Activated CD4-positive, alpha-beta T cell treated with anti-CD3 and anti-CD28 coated beads for 36 hours (primary cell): Measurements from ENCODE around the gene KDM8. TPM values are rescaled to one million over a fixed set of nuclear protein-coding genes. Genes with fewer than 3 reads are reported as not detected.
A peak's percentile ranks its signal among the peaks of the same experiment; 100 is the strongest.

Experiments used
- ATAC-seq: fragments of 200-7000 bp; cut with Tn5 transposase; one replicate; pipeline ENCODE4 v1.10.0; 2021; ENCODE audit warnings: mild to moderate bottlenecking, moderate library complexity
- CTCF ChIA-PET: fragments of 350-600 bp; sonication (Branson Sonifier 250); formaldehyde crosslinking; loops from one replicate; lab custom pipeline; 2021; ENCODE audit warnings: antibody characterized with exemption; lab: Charles Lee
- POLR2A ChIA-PET: fragments of 350-600 bp; sonication (Branson Sonifier 250); formaldehyde crosslinking; loops from one replicate; lab custom pipeline; 2021; ENCODE audit warnings: antibody characterized with exemption, inconsistent platforms; lab: Charles Lee
- DNase-seq: peaks from one replicate; pipeline ENCODE4 v3.0.0-alpha.2; 2020
- H3K27ac Mint-ChIP-seq: one replicate; pipeline ENCODE4 v1.8.0; 2021; ENCODE audit warnings: mixed read lengths
- H3K27me3 Mint-ChIP-seq: one replicate; pipeline ENCODE4 v1.8.0; 2021; ENCODE audit warnings: mixed read lengths
- H3K36me3 Mint-ChIP-seq: one replicate; pipeline ENCODE4 v1.8.0; 2021; ENCODE audit warnings: low read depth, mixed read lengths
- H3K4me1 Mint-ChIP-seq: one replicate; pipeline ENCODE4 v1.8.0; 2021; ENCODE audit warnings: mixed read lengths
- H3K4me3 Mint-ChIP-seq: one replicate; pipeline ENCODE4 v1.8.0; 2021; ENCODE audit warnings: mild to moderate bottlenecking, moderate library complexity, mixed read lengths
- H3K9me3 Mint-ChIP-seq: one replicate; pipeline ENCODE4 v1.8.0; 2021; ENCODE audit warnings: low read depth, mixed read lengths
- intact Hi-C, 2 experiments: fragments of 100-400 bp; cut with DNase I in 1 of 2; cut with micrococcal nuclease in 1 of 2; formaldehyde crosslinking; loops; one replicate each; pipeline versions ENCODE4 v1.14.2 to v1.15.1; 2022 to 2024; cut with DNase I, micrococcal nuclease
- total RNA-seq, 2 experiments: library from RNA; stranded (reverse); gene quantifications; one replicate each; pipeline ENCODE4 v1.2.3, GENCODE V29; 2021

The KDM8 gene
- total RNA-seq, 2 experiments from 2014 or later: 9.8 to 10.4 TPM

DNA sequence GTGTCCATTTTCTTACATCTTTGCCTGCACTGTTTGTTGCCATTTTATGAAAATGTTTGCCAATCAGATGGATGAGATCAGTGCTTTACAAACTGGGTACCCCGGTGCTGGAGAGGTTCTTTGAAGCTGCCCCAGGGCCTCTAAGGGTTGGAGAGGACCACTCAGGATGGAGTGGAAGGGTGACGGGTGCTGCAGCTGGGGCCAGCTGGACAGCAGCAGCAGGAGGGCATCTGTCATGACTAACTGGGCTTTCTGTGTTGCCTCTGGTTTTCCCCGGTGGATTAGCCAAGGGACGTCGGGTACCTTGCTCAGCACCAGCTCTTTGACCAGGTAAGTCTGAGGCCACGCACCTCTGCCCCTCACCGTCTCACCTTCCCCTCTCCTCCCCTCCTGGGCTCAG is 12.3 kb downstream of the KDM8 start:
- no peak overlapping the region for H3K27ac Mint-ChIP-seq
- CTCF ChIA-PET: interaction anchor here (0.6 to 1.4 kb wide), 2 partner anchors 9 to 157 kb away, joined by 4 to 6 read pairs; no protein-coding TSS in a partner anchor

DNA sequence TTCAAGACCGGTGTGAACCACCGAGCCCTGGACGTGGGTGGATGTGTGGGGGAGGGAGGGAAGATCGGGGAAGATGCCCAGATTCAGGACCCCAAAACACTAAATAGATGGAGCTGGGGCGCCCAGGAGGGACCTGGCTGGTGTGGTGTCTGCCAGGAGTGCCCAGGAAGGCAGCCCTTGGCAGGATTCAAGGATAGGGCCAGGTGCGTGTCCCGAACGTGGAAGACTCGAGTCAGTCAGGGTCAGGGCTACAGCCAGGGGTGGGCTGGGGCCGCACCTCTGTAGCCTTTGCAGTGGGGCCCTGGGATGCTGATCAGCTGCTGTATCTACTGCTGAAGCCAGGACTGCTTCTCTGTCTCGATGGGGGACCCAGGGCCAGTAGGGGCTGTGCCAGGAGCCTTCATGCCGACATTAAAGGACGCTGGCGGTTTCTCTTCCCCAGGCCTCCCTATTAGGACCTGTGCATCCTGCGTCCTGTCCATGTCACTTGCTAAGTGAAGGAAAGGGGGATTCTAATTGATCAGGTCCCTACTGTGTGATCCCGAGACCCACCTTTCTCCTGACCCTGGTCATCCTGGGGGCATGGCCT is 13.1 kb downstream of the KDM8 start:
- intact Hi-C loops: loop anchor here in 1 of 2 experiments (5.0 kb wide), 1 partner anchor 51 kb away; the partner anchor contains the start of gene NSMCE1
- no peak for ATAC-seq
- peaks cover 8% of the 10 kb centered on the region for H3K36me3 Mint-ChIP-seq

More for the DNA sequence above, 12.3 kb downstream of the KDM8 start:
- H3K9me3 Mint-ChIP-seq: no peaks in the 10 kb centered on the region
- intact Hi-C loops: loop anchor here in 1 of 2 experiments (5.0 kb wide), 1 partner anchor 52 kb away; the partner anchor contains the start of gene NSMCE1
- H3K27me3 Mint-ChIP-seq: no peaks in the 10 kb centered on the region
- ATAC-seq (no peak), DNase-seq (no peak)
- no peak overlapping the region for H3K4me3 Mint-ChIP-seq
- POLR2A ChIA-PET: interaction anchor here (0.6 kb wide), 1 partner anchor 14 kb away, joined by 3 read pairs; no protein-coding TSS in a partner anchor
- peaks cover 12% of the 10 kb centered on the region for H3K36me3 Mint-ChIP-seq
- peaks cover 5% of the 10 kb centered on the region for H3K4me1 Mint-ChIP-seq

DNA sequence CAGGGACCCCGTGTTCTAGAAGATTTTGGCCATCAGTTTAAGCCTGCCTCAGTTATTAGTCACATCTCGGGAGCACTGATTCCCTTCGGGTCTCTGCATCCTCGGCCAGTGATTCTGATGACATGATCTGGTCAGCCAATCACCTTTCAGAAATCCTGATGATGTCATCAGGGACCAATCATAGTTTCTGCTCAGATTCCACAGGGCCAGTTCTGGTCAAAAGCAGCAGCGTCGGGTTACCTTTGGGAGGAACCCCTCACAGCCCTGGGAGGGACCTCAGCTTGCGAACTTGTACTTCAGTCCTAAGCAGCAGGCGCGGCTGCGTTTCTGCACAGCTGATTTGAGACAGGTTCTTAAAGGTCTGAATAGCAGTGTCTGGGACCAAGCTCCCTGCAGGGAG is 13.9 kb downstream of the KDM8 start:
- intact Hi-C loops: loop anchor here in 1 of 2 experiments (5.0 kb wide), 1 partner anchor 50 kb away; the partner anchor contains the start of gene NSMCE1
- H3K9me3 Mint-ChIP-seq: no peaks in the 10 kb centered on the region
- no peak overlapping the region for H3K4me3 Mint-ChIP-seq
- peaks cover 8% of the 10 kb centered on the region for H3K36me3 Mint-ChIP-seq
- no peak overlapping the region for H3K27ac Mint-ChIP-seq
- ChIA-PET CTCF (interaction anchor here (0.6 kb wide), 1 partner anchor 286 kb away, joined by 3 read pairs; no protein-coding TSS in a partner anchor), POLR2A (no interaction called here)
- H3K27me3 Mint-ChIP-seq: no peaks in the 10 kb centered on the region
- no peak for ATAC-seq
- DNase-seq: no peak
- no peaks in the 10 kb centered on the region for H3K4me1 Mint-ChIP-seq

More for the DNA sequence above, 13.1 kb downstream of the KDM8 start:
- no peak overlapping the region for H3K27ac Mint-ChIP-seq
- no peaks in the 10 kb centered on the region for H3K27me3 Mint-ChIP-seq
- CTCF ChIA-PET: interaction anchor here (0.7 to 1.4 kb wide), 2 partner anchors 9 to 142 kb away, joined by 4 to 6 read pairs; no protein-coding TSS in a partner anchor
- POLR2A ChIA-PET: no interaction called here
- no peaks in the 10 kb centered on the region for H3K4me1 Mint-ChIP-seq
- H3K4me3 Mint-ChIP-seq: no peak overlapping the region
- H3K9me3 Mint-ChIP-seq: no peaks in the 10 kb centered on the region
- DNase-seq: no peak

DNA sequence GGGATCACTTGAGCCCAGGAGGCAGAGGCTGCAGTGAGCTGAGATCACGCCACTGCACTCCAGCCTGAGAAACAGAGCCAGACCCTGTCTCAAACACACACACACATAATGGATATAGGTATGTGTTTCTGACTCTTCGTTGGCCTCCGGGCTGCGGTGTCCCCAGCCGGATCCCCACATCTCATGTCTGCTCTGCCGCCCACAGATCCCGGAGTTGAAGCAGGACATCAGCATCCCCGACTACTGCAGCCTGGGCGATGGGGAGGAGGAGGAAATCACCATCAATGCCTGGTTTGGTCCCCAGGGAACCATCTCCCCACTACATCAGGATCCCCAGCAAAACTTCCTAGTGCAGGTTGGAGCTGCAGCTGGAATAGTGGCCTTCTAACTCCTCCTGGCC is 15.4 kb downstream of the KDM8 start:
- Mint-ChIP-seq H3K4me1 (no peaks in the 10 kb centered on the region), H3K9me3 (no peaks in the 10 kb centered on the region), H3K36me3 (peaks cover 8% of the 10 kb centered on the region), H3K27ac (no peak overlapping the region), H3K4me3 (no peak overlapping the region), H3K27me3 (no peaks in the 10 kb centered on the region)
- ATAC-seq (no peak), DNase-seq (no peak)
- ChIA-PET CTCF (interaction anchor here (1.5 kb wide), 1 partner anchor 12 kb away, joined by 3 read pairs; no protein-coding TSS in a partner anchor), POLR2A (no interaction called here)
- intact Hi-C loops: loop anchor here in 1 of 2 experiments (5.0 kb wide), 1 partner anchor 49 kb away; the partner anchor contains the start of gene NSMCE1

DNA sequence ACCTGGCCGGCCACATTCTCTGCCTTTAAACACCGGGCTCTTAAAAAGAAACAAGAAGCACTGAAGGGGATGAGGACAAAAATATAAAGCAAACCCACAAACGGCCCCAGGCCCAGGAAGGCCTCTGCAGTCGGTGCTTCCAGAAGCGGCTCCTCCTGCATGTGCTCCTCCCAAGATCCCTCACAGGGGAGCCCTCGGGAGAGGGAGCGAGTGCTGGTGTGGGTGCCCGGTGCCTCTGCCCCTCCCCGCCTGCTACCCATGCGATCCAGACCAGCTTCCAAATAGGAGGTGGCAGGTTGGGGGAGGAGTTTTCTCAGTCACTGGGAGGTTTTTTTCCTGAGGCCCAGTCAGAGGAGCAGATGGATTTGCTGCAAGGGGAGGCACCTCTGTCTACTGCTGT is 15.8 kb downstream of the KDM8 start:
- no peak for ATAC-seq
- DNase-seq: no peak
- POLR2A ChIA-PET: no interaction called here
- Mint-ChIP-seq H3K4me1 (no peaks in the 10 kb centered on the region), H3K27ac (no peak overlapping the region), H3K36me3 (peaks cover 11% of the 10 kb centered on the region), H3K4me3 (no peak overlapping the region), H3K9me3 (no peaks in the 10 kb centered on the region), H3K27me3 (no peaks in the 10 kb centered on the region)
- intact Hi-C loops: loop anchor here in 1 of 2 experiments (5.0 kb wide), 1 partner anchor 48 kb away; the partner anchor contains the start of gene NSMCE1
- CTCF ChIA-PET: interaction anchor here (1.5 kb wide), 1 partner anchor 11 kb away, joined by 3 read pairs; no protein-coding TSS in a partner anchor

DNA sequence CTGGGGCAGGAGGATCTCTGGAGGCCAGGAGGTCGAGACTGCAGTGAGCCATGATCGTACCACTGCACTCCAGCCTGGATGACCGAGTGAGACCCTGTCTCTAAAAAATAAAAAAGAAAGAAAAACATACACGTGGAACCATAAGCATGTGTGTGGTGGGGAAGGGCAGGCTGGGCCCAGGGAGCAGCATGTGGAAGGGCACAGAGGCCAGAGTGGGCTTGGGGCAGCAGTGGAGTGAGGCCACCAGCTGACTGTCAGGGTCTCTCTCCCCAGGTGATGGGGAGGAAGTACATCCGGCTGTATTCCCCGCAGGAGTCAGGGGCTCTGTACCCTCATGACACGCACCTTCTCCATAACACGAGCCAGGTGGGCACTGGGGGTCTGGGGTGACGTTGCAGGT is 16.8 kb downstream of the KDM8 start:
- no peak for ATAC-seq
- ChIA-PET POLR2A (interaction anchor here (0.7 kb wide), 1 partner anchor 39 kb away, joined by 4 read pairs; no protein-coding TSS in a partner anchor), CTCF (interaction anchor here (1.5 kb wide), 1 partner anchor 10 kb away, joined by 3 read pairs; no protein-coding TSS in a partner anchor)
- no peaks in the 10 kb centered on the region for H3K9me3 Mint-ChIP-seq
- H3K27ac Mint-ChIP-seq: no peak overlapping the region
- intact Hi-C loops: no loop called here
- DNase-seq: no peak
- no peak overlapping the region for H3K4me3 Mint-ChIP-seq
- H3K4me1 Mint-ChIP-seq: no peaks in the 10 kb centered on the region
- no peaks in the 10 kb centered on the region for H3K27me3 Mint-ChIP-seq
- H3K36me3 Mint-ChIP-seq: peaks cover 9% of the 10 kb centered on the region

DNA sequence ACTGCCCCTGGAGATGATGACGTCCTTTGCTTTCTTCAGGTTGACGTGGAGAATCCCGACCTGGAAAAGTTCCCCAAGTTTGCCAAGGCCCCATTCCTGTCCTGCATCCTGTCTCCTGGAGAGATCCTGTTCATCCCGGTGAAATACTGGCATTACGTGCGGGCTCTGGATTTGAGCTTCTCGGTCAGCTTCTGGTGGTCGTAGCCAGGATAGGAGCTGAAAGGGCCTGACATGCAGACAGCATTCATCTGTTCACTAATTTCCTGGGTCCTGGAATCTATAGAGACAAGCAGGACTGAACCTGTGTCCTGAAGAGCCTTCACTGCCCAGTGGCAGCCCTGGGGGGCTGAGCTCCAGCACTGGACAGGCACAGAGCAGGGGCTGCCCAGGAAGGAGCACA is 17.2 kb downstream of the KDM8 start:
- Mint-ChIP-seq H3K4me1 (no peaks in the 10 kb centered on the region), H3K4me3 (no peak overlapping the region), H3K27ac (no peak overlapping the region), H3K36me3 (peaks cover 7% of the 10 kb centered on the region), H3K9me3 (no peaks in the 10 kb centered on the region), H3K27me3 (no peaks in the 10 kb centered on the region)
- ChIA-PET POLR2A (interaction anchor here (0.7 kb wide), 1 partner anchor 40 kb away, joined by 4 read pairs; no protein-coding TSS in a partner anchor), CTCF (interaction anchor here (0.6 to 1.5 kb wide), 3 partner anchors 14 to 98 kb away, joined by 3 to 5 read pairs (median 4); no protein-coding TSS in a partner anchor)
- DNase-seq (no peak), ATAC-seq (no peak)
- intact Hi-C loops: no loop called here

DNA sequence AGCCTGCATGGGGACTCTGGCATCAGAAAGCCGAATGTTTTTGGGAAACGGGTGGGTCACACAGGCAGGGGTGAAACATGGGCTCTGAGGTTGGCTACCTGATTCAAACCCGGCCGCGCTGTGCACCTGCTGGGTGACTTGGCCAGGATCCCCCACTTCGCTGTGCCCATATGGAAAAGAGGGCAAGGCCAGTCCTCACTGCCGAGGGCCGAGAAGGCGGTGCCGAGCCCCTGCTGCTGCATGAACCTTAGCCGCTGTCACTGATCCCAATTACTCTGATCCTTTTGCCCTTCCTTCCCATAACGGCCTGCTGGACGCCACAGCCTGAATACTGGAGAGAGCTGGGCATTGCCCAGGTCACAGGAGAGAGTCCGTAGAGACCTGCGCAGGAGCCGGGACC is 17.7 kb downstream of the KDM8 start:
- DNase-seq (no peak), ATAC-seq (no peak)
- ChIA-PET CTCF (interaction anchor here (0.6 to 1.5 kb wide), 3 partner anchors 14 to 97 kb away, joined by 3 to 5 read pairs (median 4); no protein-coding TSS in a partner anchor), POLR2A (interaction anchor here (0.6 kb wide), 1 partner anchor 97 kb away, joined by 4 read pairs; no protein-coding TSS in a partner anchor)
- peaks cover 5% of the 10 kb centered on the region for H3K4me1 Mint-ChIP-seq
- intact Hi-C loops: no loop called here
- H3K4me3 Mint-ChIP-seq: no peak overlapping the region
- H3K9me3 Mint-ChIP-seq: no peaks in the 10 kb centered on the region
- H3K36me3 Mint-ChIP-seq: peaks cover 10% of the 10 kb centered on the region
- H3K27ac Mint-ChIP-seq: no peak overlapping the region
- H3K27me3 Mint-ChIP-seq: no peaks in the 10 kb centered on the region

DNA sequence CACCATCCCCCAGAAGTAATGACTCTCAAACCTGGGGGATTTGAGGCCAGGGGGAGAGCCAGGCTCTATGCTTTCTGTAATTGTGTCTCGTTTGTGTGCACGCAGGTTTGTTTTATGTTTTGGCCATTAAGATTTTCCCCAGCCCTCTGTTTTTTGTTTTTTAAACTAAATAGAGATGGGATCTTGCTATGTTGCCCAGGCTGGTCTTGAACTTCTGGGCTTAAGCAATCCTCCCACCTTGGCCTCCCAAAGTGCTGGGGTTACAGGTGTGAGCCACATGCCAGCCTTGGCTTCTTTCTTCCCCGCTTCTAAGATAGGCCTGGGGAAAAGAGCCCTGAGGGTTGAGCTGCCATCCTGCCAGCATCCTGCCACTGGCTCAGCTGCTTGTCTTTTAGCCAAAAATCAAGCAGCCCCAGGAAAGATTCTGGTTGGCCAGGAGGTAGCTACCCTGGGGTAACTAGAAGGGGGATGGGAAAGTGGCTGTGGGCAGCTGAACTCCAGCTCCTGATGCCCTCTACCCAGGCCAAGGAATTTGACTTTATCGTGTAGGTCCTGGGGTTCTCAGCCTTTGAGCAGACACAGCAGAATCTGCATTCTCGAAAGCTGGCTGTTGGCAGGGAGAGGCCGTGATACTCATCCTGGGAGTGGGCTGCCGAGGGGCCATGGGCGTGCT is 18.4 kb downstream of the KDM8 start:
- ATAC-seq (no peak), DNase-seq (no peak)
- ChIA-PET POLR2A (interaction anchor here (0.5 to 0.6 kb wide), 2 partner anchors 15 to 96 kb away, joined by 3 to 4 read pairs; no protein-coding TSS in a partner anchor), CTCF (interaction anchor here (0.8 to 1.5 kb wide), 6 partner anchors 11 to 289 kb away, joined by 3 to 5 read pairs (median 4); no protein-coding TSS in a partner anchor)
- no peak overlapping the region for H3K4me3 Mint-ChIP-seq
- peaks cover 11% of the 10 kb centered on the region for H3K4me1 Mint-ChIP-seq
- peaks cover 14% of the 10 kb centered on the region for H3K36me3 Mint-ChIP-seq
- no peaks in the 10 kb centered on the region for H3K27me3 Mint-ChIP-seq
- H3K9me3 Mint-ChIP-seq: no peaks in the 10 kb centered on the region
- H3K27ac Mint-ChIP-seq: peak overlapping the region; percentile 31
- intact Hi-C loops: no loop called here

DNA sequence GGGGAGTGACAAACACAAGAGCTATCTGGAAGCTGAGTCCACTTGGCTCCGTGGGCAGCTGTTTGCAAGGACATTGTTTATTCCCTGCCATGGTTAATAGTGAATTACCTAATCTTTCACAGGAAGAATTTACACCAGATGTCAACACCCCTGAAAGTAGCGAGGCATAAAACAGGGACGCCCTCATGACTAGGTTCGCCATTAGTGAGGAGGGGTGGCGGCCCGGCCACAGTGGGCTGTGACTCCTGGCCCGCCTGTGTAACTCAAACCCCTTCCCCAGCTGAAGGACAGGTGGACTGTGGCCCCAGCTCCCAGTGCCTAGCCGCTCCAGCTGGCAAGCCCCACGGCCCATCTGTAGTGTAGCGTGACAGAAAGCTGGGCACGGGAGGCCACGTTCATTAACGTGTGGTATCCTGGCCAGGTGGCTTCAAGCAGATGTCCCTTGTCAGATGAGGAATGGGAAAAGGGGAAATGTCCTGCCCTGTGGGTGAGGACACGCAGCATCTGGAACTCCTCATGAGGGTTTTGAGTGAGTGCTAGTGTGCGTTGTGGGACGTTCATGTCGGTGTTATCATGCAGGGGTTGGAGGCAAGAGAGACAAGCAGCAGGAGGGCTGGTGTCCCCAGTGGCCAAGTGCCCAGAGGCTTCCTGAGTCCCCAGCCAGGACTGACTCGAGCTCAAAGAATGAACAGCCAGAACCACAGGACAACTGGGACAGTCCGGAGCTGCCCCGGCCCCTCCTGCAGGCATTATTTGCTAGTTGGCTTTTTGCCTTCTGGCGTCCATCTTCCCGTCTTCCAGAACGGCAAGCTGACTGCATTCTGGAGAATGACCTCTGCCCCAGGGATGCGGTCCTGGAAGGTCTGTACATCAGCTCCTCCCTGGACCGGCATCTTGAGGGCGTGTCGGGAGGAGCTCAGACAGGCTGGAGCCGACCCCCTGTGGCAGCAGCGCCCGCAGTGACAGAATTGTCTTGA is 19.2 kb downstream of the KDM8 start:
- intact Hi-C loops: no loop called here
- CTCF ChIA-PET: interaction anchor here (0.8 to 1.4 kb wide), 4 partner anchors 10 to 288 kb away, joined by 3 to 4 read pairs (median 3); no protein-coding TSS in a partner anchor
- H3K27ac Mint-ChIP-seq: peak overlapping the region; percentile 31
- H3K27me3 Mint-ChIP-seq: no peaks in the 10 kb centered on the region
- ATAC-seq (no peak), DNase-seq (no peak)
- peaks cover 16% of the 10 kb centered on the region for H3K36me3 Mint-ChIP-seq
- H3K4me3 Mint-ChIP-seq: no peak overlapping the region
- POLR2A ChIA-PET: interaction anchor here (0.5 kb wide), 1 partner anchor 16 kb away, joined by 3 read pairs; no protein-coding TSS in a partner anchor
- H3K9me3 Mint-ChIP-seq: no peaks in the 10 kb centered on the region
- peaks cover 17% of the 10 kb centered on the region for H3K4me1 Mint-ChIP-seq
